ENCODE results near the gene PHOX2A.

Gene PHOX2A

GRCh38 chr11:72239849-72240460, 4.0 kb downstream of the PHOX2A start:
- peaks cover 14% of the 10 kb centered on the region for H3K9me3 Mint-ChIP-seq
- peak overlapping the region; percentile 86 for H3K4me3 Mint-ChIP-seq
- TF ChIP-seq CTCF (IDR thresholded peaks at IDR 0.05): no peak
- peaks cover 53% of the 10 kb centered on the region for H3K27me3 Mint-ChIP-seq (ENCODE audit: low read depth, poor library complexity)
- peak; percentile 56 for DNase-seq
- peaks cover 46% of the 10 kb centered on the region for H3K4me1 Mint-ChIP-seq
- peaks cover 6% of the 10 kb centered on the region for H3K36me3 Mint-ChIP-seq (ENCODE audit: low read depth)
- no peak overlapping the region for H3K27ac Mint-ChIP-seq

- no peak for TF ChIP-seq CTCF (IDR thresholded peaks at IDR 0.05)
- Mint-ChIP-seq H3K4me1 (peaks cover 50% of the 10 kb centered on the region), H3K27me3 (ENCODE audit: low read depth, poor library complexity) (peaks cover 53% of the 10 kb centered on the region), H3K4me3 (peak overlapping the region; percentile 82), H3K9me3 (peaks cover 14% of the 10 kb centered on the region), H3K36me3 (ENCODE audit: low read depth) (peaks cover 12% of the 10 kb centered on the region), H3K27ac (no peak overlapping the region)
- peak; percentile 34 for DNase-seq
Observed at GRCh38 chr11:72239313-72239848, 4.6 kb downstream of the PHOX2A start.

- peak overlapping the region; percentile 82 for H3K4me3 Mint-ChIP-seq
- H3K4me1 Mint-ChIP-seq: peaks cover 57% of the 10 kb centered on the region
- H3K36me3 Mint-ChIP-seq (ENCODE audit: low read depth): peaks cover 19% of the 10 kb centered on the region
- H3K9me3 Mint-ChIP-seq: peaks cover 14% of the 10 kb centered on the region
- no peak for TF ChIP-seq CTCF (IDR thresholded peaks at IDR 0.05)
- peak; percentile 17 for DNase-seq
- H3K27me3 Mint-ChIP-seq (ENCODE audit: low read depth, poor library complexity): peaks cover 52% of the 10 kb centered on the region
- no peak overlapping the region for H3K27ac Mint-ChIP-seq
Observed at GRCh38 chr11:72238492-72239312, 5.3 kb downstream of the PHOX2A start.

- DNase-seq: peak; percentile 82
Observed at GRCh38 chr11:72238040-72238450, 5.9 kb downstream of the PHOX2A start.

GRCh38 chr11:72237112-72237931, 6.7 kb downstream of the PHOX2A start:
- Mint-ChIP-seq H3K4me1 (peaks cover 54% of the 10 kb centered on the region), H3K9me3 (peaks cover 7% of the 10 kb centered on the region), H3K27ac (no peak overlapping the region), H3K4me3 (no peak overlapping the region), H3K36me3 (ENCODE audit: low read depth) (peaks cover 26% of the 10 kb centered on the region), H3K27me3 (ENCODE audit: low read depth, poor library complexity) (peaks cover 38% of the 10 kb centered on the region)
- no peak for TF ChIP-seq CTCF (IDR thresholded peaks at IDR 0.05)
- DNase-seq: peak; percentile 12

More at GRCh38 chr11:72238040-72238450, 5.9 kb downstream of the PHOX2A start:
- H3K27me3 Mint-ChIP-seq (ENCODE audit: low read depth, poor library complexity): peaks cover 46% of the 10 kb centered on the region
- no peak overlapping the region for H3K4me3 Mint-ChIP-seq
- peaks cover 56% of the 10 kb centered on the region for H3K4me1 Mint-ChIP-seq
- peaks cover 22% of the 10 kb centered on the region for H3K36me3 Mint-ChIP-seq (ENCODE audit: low read depth)
- no peak overlapping the region for H3K27ac Mint-ChIP-seq
- TF ChIP-seq CTCF (IDR thresholded peaks at IDR 0.05): peak; percentile 81
- peaks cover 10% of the 10 kb centered on the region for H3K9me3 Mint-ChIP-seq
